ENCODE measurements around the gene PLCH2. TPM values are rescaled to one million over a fixed set of nuclear protein-coding genes. Genes with fewer than 3 reads are reported as not detected.
A peak's percentile ranks its signal among the peaks of the same experiment; 100 is the strongest.

The PLCH2 gene
- polyA plus RNA-seq, 1 of the 3 experiments (the other 2 are of a cell fraction), result 0.08 TPM

- no peak overlapping the region for H3K4me3 ChIP-seq (ENCODE audit: low read depth in 2 of 2, low read length in 1 of 2)
- H3K4me1 ChIP-seq (ENCODE audit: control insufficient read depth in 1 of 2, insufficient read depth in 2 of 2, low read depth in 1 of 2, low read length in 1 of 2), result peaks cover 0 to 14% of the 10 kb centered on the region in 2 experiments; a peak in 1 of 4 replicates
- H3F3A ChIP-seq (replicated peaks; ENCODE audit: insufficient read depth), result no peaks in the 10 kb centered on the region
- H3K9me3 ChIP-seq, result no peaks in the 10 kb centered on the region
- CTCF ChIA-PET, result interaction anchor here (1.4 kb wide), 1 partner anchor 95 kb away, joined by 6 read pairs; no protein-coding TSS in a partner anchor
- no peaks in the 10 kb centered on the region for H3K9me2 ChIP-seq
- no peaks in the 10 kb centered on the region for H3K79me2 ChIP-seq (ENCODE audit: insufficient read depth)
- WGBS (ENCODE audit: low lambda C conversion rate), result no CpG with 5 or more reads among the region's 21 CpGs
- peak overlapping the region; percentile 44; the same call in 1 of the 2 replicates for H3K9ac ChIP-seq
- no peaks in the 10 kb centered on the region for H4K20me1 ChIP-seq (ENCODE audit: insufficient read depth)
- no peak for DNase-seq
- peak overlapping the region; percentile 55; the same call in 1 of the 2 replicates for H3K4me2 ChIP-seq
- H3K27me3 ChIP-seq (ENCODE audit: insufficient read depth), result no peaks in the 10 kb centered on the region
- TF ChIP-seq RAD21 (IDR thresholded peaks at IDR 0.05; ENCODE audit: low read length), result no peak
- no peak for TF ChIP-seq FOXM1 (IDR thresholded peaks at IDR 0.05; ENCODE audit: low read depth)
- TF ChIP-seq MEF2A (IDR thresholded peaks at IDR 0.05; ENCODE audit: borderline replicate concordance, low read depth), result no peak
- no peak for TF ChIP-seq NFIC (IDR thresholded peaks at IDR 0.05; ENCODE audit: borderline replicate concordance)
- no peak for TF ChIP-seq FOSL2 (IDR thresholded peaks at IDR 0.05; ENCODE audit: borderline replicate concordance, low read depth)
- no peak for TF ChIP-seq ZBTB33 (IDR thresholded peaks at IDR 0.05; ENCODE audit: borderline replicate concordance, low read depth)
- TF ChIP-seq EZH2phosphoT487 (IDR thresholded peaks at IDR 0.05; ENCODE audit: borderline replicate concordance, low read depth), result no peak
- TF ChIP-seq CTCF (IDR thresholded peaks at IDR 0.05), result no peak
- no peak for TF ChIP-seq SMC3 (IDR thresholded peaks at IDR 0.05; ENCODE audit: low read depth, low read length)
- no peak for TF ChIP-seq FOXJ3 (CRISPR knock-in tag; IDR thresholded peaks at IDR 0.05)
- no peak for TF ChIP-seq GABPA (IDR thresholded peaks at IDR 0.05; ENCODE audit: low read depth)
- no peak for TF ChIP-seq POLR2AphosphoS5 (IDR thresholded peaks at IDR 0.05; ENCODE audit: low read depth, low read length)
- no peak for TF ChIP-seq YY1 (IDR thresholded peaks at IDR 0.05; ENCODE audit: low read depth)
- no peak for TF ChIP-seq REST (IDR thresholded peaks at IDR 0.05; ENCODE audit: low read depth, low read length)
- TF ChIP-seq USF1 (IDR thresholded peaks at IDR 0.05; ENCODE audit: borderline replicate concordance, low read depth), result no peak
- no peak for TF ChIP-seq JUND (IDR thresholded peaks at IDR 0.05)
- TF ChIP-seq TCF12 (IDR thresholded peaks at IDR 0.05), result no peak
- TF ChIP-seq ELF1 (IDR thresholded peaks at IDR 0.05), result no peak
- peak overlapping the region in 1 of 2 experiments; percentile 64; a peak in 2 of 4 replicates for H3K27ac ChIP-seq (ENCODE audit: low read depth in 2 of 2, low read length in 1 of 2)
- POLR2A ChIA-PET, result interaction anchor here (0.7 to 0.8 kb wide), 2 partner anchors 10 to 74 kb away, joined by 3 read pairs; partner anchors contain the start of gene PANK4
- H3K36me3 ChIP-seq (replicated peaks in 1 of 2; ENCODE audit: control insufficient read depth in 1 of 2, insufficient read depth in 2 of 2, low read length in 1 of 2), result no peaks in the 10 kb centered on the region
- H2AFZ ChIP-seq (ENCODE audit: low read depth), result peak overlapping the region; percentile 41; the same call in 1 of the 2 replicates
Observed at GRCh38 chr1:2452201-2452931, 23.7 kb upstream of the PLCH2 start.
